Testis (tissue), 2 donors: ENCODE results near the gene PSMD7.

Source experiments
- POLR2A ChIP-seq: fragments of 450-650 bp; IDR thresholded peaks from one replicate; pipeline ENCODE4 v1.6.1; 2017; ENCODE audit warnings: antibody characterized with exemption, mild to moderate bottlenecking, moderate library complexity
- TF ChIP-seq, protein P1 (sequence below), 3 experiments: fragments of 450-650 bp in 2 of 3; fragments of 200-600 bp in 1 of 3; sonication (generic) in 1 of 3; IDR thresholded peaks; one replicate each; pipeline ENCODE4 v1.5.1; 2016 to 2019; ENCODE audit warnings: antibody characterized with exemption in 3 of 3, mild to moderate bottlenecking in 2 of 3, moderate library complexity in 1 of 3

DNA sequence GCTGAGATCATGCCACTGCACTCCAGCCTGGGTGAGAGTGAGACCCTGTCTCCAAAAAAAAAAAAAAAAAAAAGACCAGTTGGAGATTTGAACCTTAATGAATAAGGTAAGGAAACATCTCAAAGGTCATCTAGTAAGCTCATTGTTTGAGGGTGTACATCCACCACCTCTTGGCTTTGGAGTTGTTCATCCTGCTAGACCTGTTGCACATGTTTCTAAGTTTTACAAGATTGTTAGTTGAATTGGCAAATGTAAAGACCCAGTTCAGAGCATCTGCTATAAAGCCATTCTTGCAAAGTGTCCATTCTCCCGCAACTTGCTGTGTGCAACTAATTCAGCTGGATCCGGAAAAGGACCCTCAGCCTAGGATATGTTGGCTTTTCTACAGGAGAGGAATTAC lies 1.5 kb downstream of the PSMD7 start:
- TF ChIP-seq, protein P1, sequence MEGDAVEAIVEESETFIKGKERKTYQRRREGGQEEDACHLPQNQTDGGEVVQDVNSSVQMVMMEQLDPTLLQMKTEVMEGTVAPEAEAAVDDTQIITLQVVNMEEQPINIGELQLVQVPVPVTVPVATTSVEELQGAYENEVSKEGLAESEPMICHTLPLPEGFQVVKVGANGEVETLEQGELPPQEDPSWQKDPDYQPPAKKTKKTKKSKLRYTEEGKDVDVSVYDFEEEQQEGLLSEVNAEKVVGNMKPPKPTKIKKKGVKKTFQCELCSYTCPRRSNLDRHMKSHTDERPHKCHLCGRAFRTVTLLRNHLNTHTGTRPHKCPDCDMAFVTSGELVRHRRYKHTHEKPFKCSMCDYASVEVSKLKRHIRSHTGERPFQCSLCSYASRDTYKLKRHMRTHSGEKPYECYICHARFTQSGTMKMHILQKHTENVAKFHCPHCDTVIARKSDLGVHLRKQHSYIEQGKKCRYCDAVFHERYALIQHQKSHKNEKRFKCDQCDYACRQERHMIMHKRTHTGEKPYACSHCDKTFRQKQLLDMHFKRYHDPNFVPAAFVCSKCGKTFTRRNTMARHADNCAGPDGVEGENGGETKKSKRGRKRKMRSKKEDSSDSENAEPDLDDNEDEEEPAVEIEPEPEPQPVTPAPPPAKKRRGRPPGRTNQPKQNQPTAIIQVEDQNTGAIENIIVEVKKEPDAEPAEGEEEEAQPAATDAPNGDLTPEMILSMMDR (IDR thresholded peaks at IDR 0.05) = no peak
- TF ChIP-seq POLR2A = no peak
